ENCODE data around the gene HSH2D. TPM values are rescaled to one million over a fixed set of nuclear protein-coding genes. Genes with fewer than 3 reads are reported as not detected.

Gene HSH2D
- total and polyA plus RNA-seq, 9 of the 15 experiments (the other 6 are each of a cell fraction or from before 2014, with no cell fraction given), result 0.03 to 1.1 (median 0.35) TPM; not detected in 1

GRCh38 chr19:16141043-16141442 lies 2.4 kb upstream of the HSH2D start (continued):
- TF ChIP-seq ARID3B (CRISPR knock-in tag; IDR thresholded peaks at IDR 0.05; ENCODE audit: borderline replicate concordance) (no peak), MBD2 (IDR thresholded peaks at IDR 0.05; ENCODE audit: borderline replicate concordance, low read depth) (no peak), BACH1 (tag; IDR thresholded peaks at IDR 0.05) (no peak), MTA3 (IDR thresholded peaks at IDR 0.05; ENCODE audit: borderline replicate concordance) (no peak), PRMT5 (CRISPR knock-in tag; IDR thresholded peaks at IDR 0.05) (no peak), SRF (CRISPR knock-in tag; IDR thresholded peaks at IDR 0.05) (no peak), HCFC1 (IDR thresholded peaks at IDR 0.05; ENCODE audit: low read depth, low read length) (no peak), U2AF2 (optimal IDR thresholded peaks at IDR 0.05; ENCODE audit: low read depth, low read length) (no peak), RFX1 (IDR thresholded peaks at IDR 0.05) (no peak), ZKSCAN1 (IDR thresholded peaks at IDR 0.05; ENCODE audit: low read depth, low read length) (no peak), TRIM25 (IDR thresholded peaks at IDR 0.05; ENCODE audit: borderline replicate concordance) (no peak), RBM22 (IDR thresholded peaks at IDR 0.05; ENCODE audit: low read depth, low read length, poor library complexity, severe bottlenecking) (no peak), TBP (optimal IDR thresholded peaks at IDR 0.05; ENCODE audit: low read depth, low read length) (no peak), CHCHD3 (CRISPR knock-in tag; IDR thresholded peaks at IDR 0.05) (no peak), MYNN (IDR thresholded peaks at IDR 0.05) (no peak), MYNN (CRISPR knock-in tag; IDR thresholded peaks at IDR 0.05) (no peak), RFX5 (IDR thresholded peaks at IDR 0.05; ENCODE audit: low read depth, low read length) (no peak), ZNF830 (CRISPR knock-in tag; IDR thresholded peaks at IDR 0.05) (0 out of 2 replicates have a peak, but pooled peaks have one; percentile 47), ZSCAN32 (CRISPR knock-in tag; IDR thresholded peaks at IDR 0.05) (no peak)

All from K562 (cell line).